K562 (cell line): ENCODE data around the gene TMEM107. TPM values are rescaled to one million over a fixed set of nuclear protein-coding genes. Genes with fewer than 3 reads are reported as not detected.

Experiments
- BHLHE40 ChIP-seq: IDR thresholded peaks from 2 replicates; pipeline ENCODE4 v1.6.1; 2011; ENCODE audit warnings: low read length, improper control_type of control experiment
- BRD9 ChIP-seq: fragments of 450-650 bp; IDR thresholded peaks from 2 replicates; pipeline ENCODE4 v1.6.1; 2018; ENCODE audit warnings: low read depth; ENCODE audit not compliant: partially characterized antibody
- CBX2 ChIP-seq: fragments of 200-600 bp; sonication (generic); IDR thresholded peaks from one replicate; pipeline ENCODE4 v1.6.1; 2012; ENCODE audit warnings: mild to moderate bottlenecking, low read length, inconsistent platforms; ENCODE audit not compliant: insufficient read depth, poor library complexity, severe bottlenecking
- CBX5 ChIP-seq: IDR thresholded peaks from 2 replicates; pipeline ENCODE4 v1.6.1; 2014; ENCODE audit warnings: low read depth, borderline replicate concordance
- HDAC2 ChIP-seq: fragments of 450-650 bp; IDR thresholded peaks from 2 replicates; pipeline ENCODE4 v1.6.1; 2016; ENCODE audit warnings: mild to moderate bottlenecking
- JUN ChIP-seq, 2 experiments: sonication (generic) in 1 of 2; formaldehyde crosslinking in 1 of 2; IDR thresholded peaks; 2 replicates each; pipeline versions ENCODE4 v1.6.1 to v1.8.0; 2012 to 2022; ENCODE audit warnings: borderline replicate concordance in 2 of 2, mild to moderate bottlenecking in 2 of 2, improper control_type of control experiment in 1 of 2, low read depth in 1 of 2, low read length in 1 of 2, missing genetic modification reagents in 1 of 2
- MAFK ChIP-seq: IDR thresholded peaks from 2 replicates; pipeline ENCODE4 v1.6.1; 2011; ENCODE audit warnings: low read length, improper control_type of control experiment
- POLR2B ChIP-seq: fragments of 450-650 bp; IDR thresholded peaks from 2 replicates; pipeline ENCODE4 v1.6.1; 2018; ENCODE audit warnings: low read depth; ENCODE audit not compliant: partially characterized antibody
- RB1 ChIP-seq: fragments of 450-650 bp; IDR thresholded peaks from 2 replicates; pipeline ENCODE4 v1.6.1; 2017; ENCODE audit warnings: low read depth, mild to moderate bottlenecking
- RFX5 ChIP-seq: IDR thresholded peaks from 2 replicates; pipeline ENCODE4 v1.6.1; 2011; ENCODE audit warnings: low read depth, mild to moderate bottlenecking, improper control_type of control experiment, low read length
- RNF2 ChIP-seq: sonication (generic); IDR thresholded peaks from 2 replicates; pipeline ENCODE4 v1.6.1; 2016
- SLC30A9 ChIP-seq: fragments of 250-450 bp; sonication (Bioruptor Pico); IDR thresholded peaks from 2 replicates; pipeline ENCODE4 v1.8.0; 2022; ENCODE audit warnings: mild to moderate bottlenecking, moderate library complexity
- TCFL5 ChIP-seq: fragments of 250-450 bp; sonication (Bioruptor Pico); conservative IDR thresholded peaks from 2 replicates; pipeline ENCODE4 v1.6.1; 2021; ENCODE audit warnings: mild to moderate bottlenecking, moderate library complexity, matching md5 sums
- ZC3H11A ChIP-seq: IDR thresholded peaks from 2 replicates; pipeline ENCODE4 v1.6.1; 2012; ENCODE audit warnings: low read depth, low read length, improper control_type of control experiment
- polyA plus RNA-seq, 8 experiments: library from polyadenylated mRNA; depleted of rRNA in 4 of 8; stranded (reverse) in 5 of 8; unstranded in 3 of 8; fragments of >200 nt; fragmentation: Nextera tagmentation in 2 of 8; fragmentation: Illumina TruSeq in 1 of 8; extraction: Ambion mirVana in 2 of 8; extraction: Trizol in 1 of 8; gene quantifications; 2 replicates each; pipeline versions ENCODE4 v1.2.1 to v1.2.3, GENCODE V29; 2011 to 2014; ENCODE audit warnings: inconsistent platforms in 1 of 8, missing spikeins in 1 of 8
- total RNA-seq, 7 experiments: library from RNA; depleted of rRNA in 6 of 7; stranded (reverse); fragments of >200 nt in 6 of 7; fragmentation: Illumina TruSeq in 2 of 7; extraction: Trizol in 2 of 7; gene quantifications; 2 replicates each; pipeline versions ENCODE4 v1.2.1 to v1.2.3, GENCODE V29; 2011 to 2021; ENCODE audit warnings: low replicate concordance in 1 of 7
- TF ChIP-seq, protein P1 (sequence below): fragments of 250-450 bp; sonication (Bioruptor Pico); IDR thresholded peaks from 2 replicates; pipeline ENCODE4 v1.5.0; 2020; ENCODE audit warnings: mild to moderate bottlenecking, borderline replicate concordance
- TF ChIP-seq, protein P2 (sequence below): fragments of 450-650 bp; IDR thresholded peaks from 2 replicates; pipeline ENCODE4 v1.6.1; 2016
- TF ChIP-seq, protein P3 (sequence below): sonication (generic); formaldehyde crosslinking; IDR thresholded peaks from 2 replicates; pipeline ENCODE4 v1.9.0; 2022; ENCODE audit warnings: mild to moderate bottlenecking, missing genetic modification reagents
- TF ChIP-seq, protein P4 (sequence below), 3 experiments: fragments of 200-800 bp in 1 of 3; fragments of 250-450 bp in 1 of 3; fragments of 450-650 bp in 1 of 3; sonication (Bioruptor Pico) in 1 of 3; sonication (Bioruptor generic) in 1 of 3; formaldehyde crosslinking in 1 of 3; IDR thresholded peaks; 2 replicates each; pipeline versions ENCODE4 v1.6.1 to v1.8.0; 2016 to 2022; ENCODE audit warnings: mild to moderate bottlenecking in 2 of 3, missing genetic modification characterization in 2 of 3, missing compliant biosample characterization in 1 of 3, moderate library complexity in 1 of 3
- TF ChIP-seq, protein P5 (sequence below): fragments of 450-650 bp; IDR thresholded peaks from 2 replicates; pipeline ENCODE4 v1.6.1; 2017; ENCODE audit warnings: mild to moderate bottlenecking, moderate library complexity

The TMEM107 gene
- total and polyA plus RNA-seq, 9 of the 15 experiments (the other 6 are each of a cell fraction or from before 2014, with no cell fraction given), result 7.1 to 26.2 (median 16.9) TPM

DNA sequence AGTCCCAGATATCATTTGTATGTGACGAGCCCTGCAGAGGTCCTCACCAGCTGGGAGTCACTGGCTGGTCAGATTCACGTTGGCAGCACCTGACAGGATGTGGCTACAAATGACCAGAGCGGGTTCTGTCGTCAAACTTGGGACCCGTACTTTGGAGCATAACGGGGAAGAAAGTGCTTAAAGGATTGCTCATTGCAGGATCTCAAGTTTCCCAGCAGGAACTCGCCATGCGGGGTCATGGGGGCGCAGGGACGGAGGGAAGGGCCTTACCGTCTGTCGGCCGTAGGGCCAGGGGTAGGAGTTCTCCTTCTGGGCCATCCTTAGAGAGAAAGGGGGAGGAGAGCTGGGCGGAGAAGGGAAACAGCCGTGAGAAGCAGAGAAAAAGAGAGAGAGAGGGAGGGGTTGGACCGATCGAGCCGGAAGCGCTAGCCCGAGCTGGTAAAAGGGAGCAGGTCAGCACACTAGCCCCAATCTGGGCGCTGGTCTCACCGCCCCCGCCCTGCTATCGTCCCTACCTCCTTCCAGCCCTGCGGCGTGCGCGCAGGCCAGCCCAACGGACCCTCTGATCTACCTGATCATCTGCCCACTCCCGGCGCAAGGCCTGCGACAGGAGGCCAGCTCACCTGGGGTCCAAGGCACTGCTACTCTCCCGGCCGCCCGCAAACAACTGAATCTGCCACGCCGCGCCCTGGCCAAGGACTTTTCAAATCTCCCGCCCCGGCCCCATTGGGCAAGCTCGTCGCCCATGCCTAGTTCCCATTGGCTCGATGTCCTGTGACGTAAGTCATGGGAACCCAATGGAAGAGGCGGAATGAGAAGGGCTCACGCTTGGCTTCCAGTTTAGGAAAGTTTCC is 34.0 kb upstream of the TMEM107 start, which contains the start of gene AURKB (continued):
- TF ChIP-seq HDAC2 (peak; percentile 85; the same call in 1 of the 2 replicates), ZC3H11A (no peak), BRD9 (no peak), RFX5 (no peak), RB1 (no peak), SLC30A9 (CRISPR knock-in tag) (no peak), RNF2 (0 out of 2 replicates have a peak, but pooled peaks have one; percentile 32), MAFK (no peak), BHLHE40 (no peak), CBX2 (no peak), POLR2B (peak; percentile 86), JUN (IDR thresholded peaks at IDR 0.05; ENCODE audit: borderline replicate concordance, low read depth, low read length) (no peak), JUN (CRISPR knock-in tag; IDR thresholded peaks at IDR 0.05; ENCODE audit: borderline replicate concordance) (no peak), TCFL5 (CRISPR knock-in tag) (no peak), CBX5 (no peak)
- TF ChIP-seq, protein P1, sequence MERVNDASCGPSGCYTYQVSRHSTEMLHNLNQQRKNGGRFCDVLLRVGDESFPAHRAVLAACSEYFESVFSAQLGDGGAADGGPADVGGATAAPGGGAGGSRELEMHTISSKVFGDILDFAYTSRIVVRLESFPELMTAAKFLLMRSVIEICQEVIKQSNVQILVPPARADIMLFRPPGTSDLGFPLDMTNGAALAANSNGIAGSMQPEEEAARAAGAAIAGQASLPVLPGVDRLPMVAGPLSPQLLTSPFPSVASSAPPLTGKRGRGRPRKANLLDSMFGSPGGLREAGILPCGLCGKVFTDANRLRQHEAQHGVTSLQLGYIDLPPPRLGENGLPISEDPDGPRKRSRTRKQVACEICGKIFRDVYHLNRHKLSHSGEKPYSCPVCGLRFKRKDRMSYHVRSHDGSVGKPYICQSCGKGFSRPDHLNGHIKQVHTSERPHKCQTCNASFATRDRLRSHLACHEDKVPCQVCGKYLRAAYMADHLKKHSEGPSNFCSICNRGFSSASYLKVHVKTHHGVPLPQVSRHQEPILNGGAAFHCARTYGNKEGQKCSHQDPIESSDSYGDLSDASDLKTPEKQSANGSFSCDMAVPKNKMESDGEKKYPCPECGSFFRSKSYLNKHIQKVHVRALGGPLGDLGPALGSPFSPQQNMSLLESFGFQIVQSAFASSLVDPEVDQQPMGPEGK (CRISPR knock-in tag), result no peak
- TF ChIP-seq, protein P2, sequence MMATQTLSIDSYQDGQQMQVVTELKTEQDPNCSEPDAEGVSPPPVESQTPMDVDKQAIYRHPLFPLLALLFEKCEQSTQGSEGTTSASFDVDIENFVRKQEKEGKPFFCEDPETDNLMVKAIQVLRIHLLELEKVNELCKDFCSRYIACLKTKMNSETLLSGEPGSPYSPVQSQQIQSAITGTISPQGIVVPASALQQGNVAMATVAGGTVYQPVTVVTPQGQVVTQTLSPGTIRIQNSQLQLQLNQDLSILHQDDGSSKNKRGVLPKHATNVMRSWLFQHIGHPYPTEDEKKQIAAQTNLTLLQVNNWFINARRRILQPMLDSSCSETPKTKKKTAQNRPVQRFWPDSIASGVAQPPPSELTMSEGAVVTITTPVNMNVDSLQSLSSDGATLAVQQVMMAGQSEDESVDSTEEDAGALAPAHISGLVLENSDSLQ, result no peak
- TF ChIP-seq, protein P3, sequence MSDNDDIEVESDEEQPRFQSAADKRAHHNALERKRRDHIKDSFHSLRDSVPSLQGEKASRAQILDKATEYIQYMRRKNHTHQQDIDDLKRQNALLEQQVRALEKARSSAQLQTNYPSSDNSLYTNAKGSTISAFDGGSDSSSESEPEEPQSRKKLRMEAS (CRISPR knock-in tag), result peak; percentile 88
- TF ChIP-seq, protein P4, sequence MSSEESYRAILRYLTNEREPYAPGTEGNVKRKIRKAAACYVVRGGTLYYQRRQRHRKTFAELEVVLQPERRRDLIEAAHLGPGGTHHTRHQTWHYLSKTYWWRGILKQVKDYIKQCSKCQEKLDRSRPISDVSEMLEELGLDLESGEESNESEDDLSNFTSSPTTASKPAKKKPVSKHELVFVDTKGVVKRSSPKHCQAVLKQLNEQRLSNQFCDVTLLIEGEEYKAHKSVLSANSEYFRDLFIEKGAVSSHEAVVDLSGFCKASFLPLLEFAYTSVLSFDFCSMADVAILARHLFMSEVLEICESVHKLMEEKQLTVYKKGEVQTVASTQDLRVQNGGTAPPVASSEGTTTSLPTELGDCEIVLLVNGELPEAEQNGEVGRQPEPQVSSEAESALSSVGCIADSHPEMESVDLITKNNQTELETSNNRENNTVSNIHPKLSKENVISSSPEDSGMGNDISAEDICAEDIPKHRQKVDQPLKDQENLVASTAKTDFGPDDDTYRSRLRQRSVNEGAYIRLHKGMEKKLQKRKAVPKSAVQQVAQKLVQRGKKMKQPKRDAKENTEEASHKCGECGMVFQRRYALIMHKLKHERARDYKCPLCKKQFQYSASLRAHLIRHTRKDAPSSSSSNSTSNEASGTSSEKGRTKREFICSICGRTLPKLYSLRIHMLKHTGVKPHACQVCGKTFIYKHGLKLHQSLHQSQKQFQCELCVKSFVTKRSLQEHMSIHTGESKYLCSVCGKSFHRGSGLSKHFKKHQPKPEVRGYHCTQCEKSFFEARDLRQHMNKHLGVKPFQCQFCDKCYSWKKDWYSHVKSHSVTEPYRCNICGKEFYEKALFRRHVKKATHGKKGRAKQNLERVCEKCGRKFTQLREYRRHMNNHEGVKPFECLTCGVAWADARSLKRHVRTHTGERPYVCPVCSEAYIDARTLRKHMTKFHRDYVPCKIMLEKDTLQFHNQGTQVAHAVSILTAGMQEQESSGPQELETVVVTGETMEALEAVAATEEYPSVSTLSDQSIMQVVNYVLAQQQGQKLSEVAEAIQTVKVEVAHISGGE (CRISPR knock-in tag; IDR thresholded peaks at IDR 0.05), result 0 out of 6 replicates have a peak, but pooled peaks of 1 of the 3 experiments have one; percentile 17
- TF ChIP-seq, protein P5, sequence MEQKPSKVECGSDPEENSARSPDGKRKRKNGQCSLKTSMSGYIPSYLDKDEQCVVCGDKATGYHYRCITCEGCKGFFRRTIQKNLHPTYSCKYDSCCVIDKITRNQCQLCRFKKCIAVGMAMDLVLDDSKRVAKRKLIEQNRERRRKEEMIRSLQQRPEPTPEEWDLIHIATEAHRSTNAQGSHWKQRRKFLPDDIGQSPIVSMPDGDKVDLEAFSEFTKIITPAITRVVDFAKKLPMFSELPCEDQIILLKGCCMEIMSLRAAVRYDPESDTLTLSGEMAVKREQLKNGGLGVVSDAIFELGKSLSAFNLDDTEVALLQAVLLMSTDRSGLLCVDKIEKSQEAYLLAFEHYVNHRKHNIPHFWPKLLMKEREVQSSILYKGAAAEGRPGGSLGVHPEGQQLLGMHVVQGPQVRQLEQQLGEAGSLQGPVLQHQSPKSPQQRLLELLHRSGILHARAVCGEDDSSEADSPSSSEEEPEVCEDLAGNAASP, result no peak
